K562 (cell line): ENCODE data around the gene TM9SF4. TPM values are rescaled to one million over a fixed set of nuclear protein-coding genes. Genes with fewer than 3 reads are reported as not detected.
A peak's percentile ranks its signal among the peaks of the same experiment; 100 is the strongest.

Source experiments
- ATAC-seq: fragments of 200-7000 bp; cut with Tn5 transposase; 3 replicates; pipeline ENCODE4 v1.9.1; 2020; ENCODE audit warnings: moderate library complexity
- BruUV-seq: library from RNA; stranded (reverse); fragments of 400-500 nt; replicated peaks from 2 replicates; lab custom pipeline; 2021; lab: Mats Ljungman, UMichigan
- CTCF ChIA-PET: fragments of 300-600 bp; formaldehyde crosslinking; extraction: SDS; loops from one replicate; lab custom pipeline; 2021; ENCODE audit warnings: low intra/inter-chr PET ratio; lab: Yijun Ruan, JAX
- POLR2A ChIA-PET: fragments of 300-600, 350-650 bp; sonication (Branson Sonifier 250); formaldehyde crosslinking; extraction: SDS; loops from one replicate; lab custom pipeline; 2021; ENCODE audit warnings: antibody characterized with exemption, inconsistent platforms; lab: Yijun Ruan, JAX
- DNase-seq, 4 experiments: peaks; one replicate each; pipeline versions ENCODE4 v3.0.0 to v3.0.0-alpha.2; 2011 to 2018; ENCODE audit warnings: low spot score in 3 of 4, mixed read lengths in 3 of 4; ENCODE audit errors: extremely low read depth in 1 of 4
- FAIRE-seq: peaks from 2 replicates; lab custom pipeline; 2011; peaks lifted over from hg19 to GRCh38; lab: Jason Lieb, UNC
- H2AFZ ChIP-seq: 2 replicates; pipeline ENCODE4 v1.6.0; 2011; ENCODE audit warnings: low read depth, low read length, control low read depth, inconsistent platforms
- H3K27ac ChIP-seq: fragments of 200-600 bp; 3 replicates; pipeline ENCODE4 v1.8.0; 2011; ENCODE audit warnings: low read depth, mild to moderate bottlenecking, control low read depth, inconsistent platforms, low read length, moderate library complexity, mixed read lengths; ENCODE audit errors: extremely low read depth
- H3K27me3 ChIP-seq, 2 experiments: fragments of 300-600 bp in 1 of 2; 2 replicates in 1 of 2; 3 replicates in 1 of 2; pipeline versions ENCODE4 v1.6.0 to v1.8.0; 2011; ENCODE audit warnings: inconsistent platforms in 2 of 2, low read length in 2 of 2, mild to moderate bottlenecking in 1 of 2, mixed read lengths in 1 of 2, moderate library complexity in 1 of 2; ENCODE audit not compliant: control insufficient read depth in 2 of 2, insufficient read depth in 2 of 2
- H3K36me3 ChIP-seq: fragments of 300-600 bp; 3 replicates; pipeline ENCODE4 v1.8.0; 2011; ENCODE audit warnings: mild to moderate bottlenecking, low read length, inconsistent platforms; ENCODE audit not compliant: control insufficient read depth, insufficient read depth
- H3K4me1 ChIP-seq, 2 experiments: fragments of 200-600 bp in 1 of 2; replicated peaks in 1 of 2; 2 replicates in 1 of 2; 3 replicates in 1 of 2; pipeline versions ENCODE4 v1.5.1 to v1.8.0; 2011; ENCODE audit warnings: inconsistent platforms in 2 of 2, low read length in 2 of 2, mild to moderate bottlenecking in 1 of 2, mixed read lengths in 1 of 2, moderate library complexity in 1 of 2; ENCODE audit not compliant: control insufficient read depth in 2 of 2, insufficient read depth in 2 of 2
- H3K4me2 ChIP-seq: 2 replicates; pipeline ENCODE4 v1.6.1; 2011; ENCODE audit warnings: low read length, control low read depth, inconsistent platforms, mixed read lengths; ENCODE audit not compliant: insufficient read depth
- H3K4me3 ChIP-seq: fragments of 200-600 bp; sonication (generic), shearing (Covaris generic); 2 replicates; pipeline ENCODE4 v1.5.1; 2016; ENCODE audit warnings: control low read depth, inconsistent platforms
- H3K79me2 ChIP-seq: fragments of 200-600 bp; 3 replicates; pipeline ENCODE4 v1.8.0; 2011; ENCODE audit warnings: low read length, inconsistent platforms; ENCODE audit not compliant: control insufficient read depth, insufficient read depth
- H3K9ac ChIP-seq, 2 experiments: 2 replicates each; pipeline versions ENCODE4 v1.6.0 to v1.6.1; 2011; ENCODE audit warnings: low read depth in 2 of 2, low read length in 2 of 2, control low read depth in 1 of 2, inconsistent platforms in 1 of 2, mild to moderate bottlenecking in 1 of 2, mixed read lengths in 1 of 2; ENCODE audit not compliant: insufficient read depth in 1 of 2
- H3K9me1 ChIP-seq: one replicate; pipeline ENCODE4 v1.6.0; 2011; ENCODE audit warnings: inconsistent platforms, mild to moderate bottlenecking, low read length, moderate library complexity; ENCODE audit not compliant: control insufficient read depth, insufficient read depth
- H3K9me3 ChIP-seq: replicated peaks from 2 replicates; pipeline ENCODE4 v1.5.1; 2011; ENCODE audit warnings: low read depth, low read length, inconsistent platforms; ENCODE audit not compliant: control insufficient read depth, insufficient read depth
- H4K20me1 ChIP-seq: replicated peaks from 2 replicates; pipeline ENCODE4 v1.6.1; 2011; ENCODE audit warnings: low read length, inconsistent platforms, mixed read lengths; ENCODE audit not compliant: control insufficient read depth, insufficient read depth
- ADNP ChIP-seq: fragments of 200-800 bp; sonication (Bioruptor generic); IDR thresholded peaks from 2 replicates; pipeline ENCODE4 v1.6.1; 2016; ENCODE audit warnings: missing genetic modification characterization, missing compliant biosample characterization
- BRF1 ChIP-seq: IDR thresholded peaks from 3 replicates; pipeline ENCODE4 v1.6.1; 2011; ENCODE audit warnings: borderline replicate concordance, mild to moderate bottlenecking; ENCODE audit not compliant: insufficient read length; ENCODE audit errors: extremely low read depth
- CREB3 ChIP-seq: fragments of 450-650 bp; conservative IDR thresholded peaks from 2 replicates; pipeline ENCODE4 v1.6.1; 2016; ENCODE audit warnings: missing genetic modification characterization, low read depth, mild to moderate bottlenecking, missing compliant biosample characterization, moderate library complexity
- DIDO1 ChIP-seq: fragments of 450-650 bp; IDR thresholded peaks from 2 replicates; pipeline ENCODE4 v1.6.1; 2016; ENCODE audit warnings: low read depth, missing biosample characterization, missing genetic modification characterization
- HDGF ChIP-seq: fragments of 450-650 bp; IDR thresholded peaks from 2 replicates; pipeline ENCODE4 v1.6.1; 2016
- LARP7 ChIP-seq: fragments of 450-650 bp; IDR thresholded peaks from 2 replicates; pipeline ENCODE4 v1.6.1; 2016
- MCM2 ChIP-seq: fragments of 450-650 bp; IDR thresholded peaks from 2 replicates; pipeline ENCODE4 v1.6.1; 2017; ENCODE audit warnings: low read depth, mild to moderate bottlenecking
- NFIC ChIP-seq: fragments of 450-650 bp; IDR thresholded peaks from 2 replicates; pipeline ENCODE4 v1.6.1; 2017; ENCODE audit warnings: mild to moderate bottlenecking, inconsistent platforms
- RBM25 ChIP-seq: fragments of 200-400 bp; formaldehyde crosslinking; IDR thresholded peaks from 2 replicates; pipeline ENCODE4 v1.6.1; 2018; ENCODE audit warnings: low read length, low read depth, moderate library complexity; ENCODE audit not compliant: severe bottlenecking
- STAT5A ChIP-seq: IDR thresholded peaks from 2 replicates; pipeline ENCODE4 v1.6.1; 2012; ENCODE audit warnings: low read length, inconsistent platforms, borderline replicate concordance
- WGBS: fragments of 100-300 bp; shearing (Covaris generic); methylation state at CpG from one replicate; pipeline ENCODE4 v1.1.6; 2016; ENCODE audit warnings: low coverage, mixed read lengths; ENCODE audit not compliant: insufficient coverage; ENCODE audit errors: missing lambda C conversion rate; 5-methylcytosine and 5-hydroxymethylcytosine counted together
- in situ Hi-C: fragments of 300-500 bp; cut with MboI; formaldehyde crosslinking; loops from 4 replicates; pipeline ENCODE4 v1.15.0; 2018; ENCODE audit warnings: inconsistent platforms, mixed read lengths
- intact Hi-C: fragments of 100-400 bp; cut with micrococcal nuclease; formaldehyde crosslinking; loops from 2 replicates; pipeline ENCODE4 v1.14.2; 2022
- polyA plus RNA-seq, 8 experiments: library from polyadenylated mRNA; depleted of rRNA in 4 of 8; stranded (reverse) in 5 of 8; unstranded in 3 of 8; fragments of >200 nt; fragmentation: Nextera tagmentation in 2 of 8; fragmentation: Illumina TruSeq in 1 of 8; extraction: Ambion mirVana in 2 of 8; extraction: Trizol in 1 of 8; gene quantifications; 2 replicates each; pipeline versions ENCODE4 v1.2.1 to v1.2.3, GENCODE V29; 2011 to 2014; ENCODE audit warnings: inconsistent platforms in 1 of 8, missing spikeins in 1 of 8
- total RNA-seq, 7 experiments: library from RNA; depleted of rRNA in 6 of 7; stranded (reverse); fragments of >200 nt in 6 of 7; fragmentation: Illumina TruSeq in 2 of 7; extraction: Trizol in 2 of 7; gene quantifications; 2 replicates each; pipeline versions ENCODE4 v1.2.1 to v1.2.3, GENCODE V29; 2011 to 2021; ENCODE audit warnings: low replicate concordance in 1 of 7
- TF ChIP-seq, protein P1 (sequence below): fragments of 450-650 bp; IDR thresholded peaks from 2 replicates; pipeline ENCODE4 v1.6.1; 2017; ENCODE audit warnings: mild to moderate bottlenecking, moderate library complexity

TM9SF4 gene
- total and polyA plus RNA-seq, 9 of the 15 experiments (the other 6 are each of a cell fraction or from before 2014, with no cell fraction given), result 14.5 to 46.3 (median 26.9) TPM

DNA sequence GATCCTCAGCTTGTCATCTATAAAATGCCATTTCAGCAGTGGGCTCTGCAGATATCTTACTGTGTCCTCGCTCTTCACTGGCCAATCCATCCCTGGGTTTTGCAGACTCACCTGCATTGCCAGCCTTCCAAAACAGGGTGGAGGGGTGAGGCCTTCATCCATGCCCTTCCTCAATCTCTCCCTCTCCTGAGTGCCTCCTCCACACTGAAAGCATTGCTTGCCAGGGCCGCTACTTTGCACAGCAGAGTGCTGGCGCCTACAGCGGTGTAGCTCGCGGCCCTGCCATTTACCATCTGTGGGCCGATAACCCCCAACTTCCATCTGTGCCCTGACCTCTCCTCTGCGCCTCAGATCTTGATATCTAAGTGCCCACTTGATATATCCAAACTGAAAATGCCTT lies 29.4 kb downstream of the TM9SF4 start (continued):
- TF ChIP-seq MCM2, result no peak
- TF ChIP-seq STAT5A, result no peak

- H3K9me1 ChIP-seq, result no peaks in the 10 kb centered on the region
- H3K9ac ChIP-seq, result no peak overlapping the region
- H3K4me3 ChIP-seq, result no peak overlapping the region
- no TSS peak for BruUV-seq
- POLR2A ChIA-PET, result no interaction called here
- no peak overlapping the region for H3K4me2 ChIP-seq
- H3K27ac ChIP-seq, result no peak overlapping the region
- peaks cover 92% of the 10 kb centered on the region for H3K36me3 ChIP-seq
- no peak overlapping the region for H2AFZ ChIP-seq
- FAIRE-seq, result no peak
- peak; percentile 42; the same call in 1 of the 2 replicates for TF ChIP-seq NFIC
- TF ChIP-seq ADNP (tag), result no peak
- no peak for TF ChIP-seq HDGF
- H3K79me2 ChIP-seq, result no peaks in the 10 kb centered on the region
- no peaks in the 10 kb centered on the region for H3K9me3 ChIP-seq
- H3K27me3 ChIP-seq, result no peaks in the 10 kb centered on the region
- H4K20me1 ChIP-seq, result 0 out of 2 replicates have a peak, but pooled peaks cover 7% of the 10 kb centered on the region
- intact Hi-C loops (no loop called here), in situ Hi-C loops (no loop called here)
- WGBS, result 90% methylated on average over 3 of the region's 3 CpGs
- no peaks in the 10 kb centered on the region for H3K4me1 ChIP-seq
- ATAC-seq, result no peak
- CTCF ChIA-PET, result no interaction called here
- no peak for DNase-seq
These were observed 30.4 kb downstream of the TM9SF4 start for GRCh38 chr20:32139947-32140346.

GRCh38 chr20:32140603-32141002 lies 31.1 kb downstream of the TM9SF4 start:
- intact Hi-C loops (no loop called here), in situ Hi-C loops (no loop called here)
- TF ChIP-seq CREB3 (no peak), LARP7 (no peak), BRF1 (no peak), DIDO1 (tag) (no peak), RBM25 (peak; percentile 36)
- TF ChIP-seq, protein P1, sequence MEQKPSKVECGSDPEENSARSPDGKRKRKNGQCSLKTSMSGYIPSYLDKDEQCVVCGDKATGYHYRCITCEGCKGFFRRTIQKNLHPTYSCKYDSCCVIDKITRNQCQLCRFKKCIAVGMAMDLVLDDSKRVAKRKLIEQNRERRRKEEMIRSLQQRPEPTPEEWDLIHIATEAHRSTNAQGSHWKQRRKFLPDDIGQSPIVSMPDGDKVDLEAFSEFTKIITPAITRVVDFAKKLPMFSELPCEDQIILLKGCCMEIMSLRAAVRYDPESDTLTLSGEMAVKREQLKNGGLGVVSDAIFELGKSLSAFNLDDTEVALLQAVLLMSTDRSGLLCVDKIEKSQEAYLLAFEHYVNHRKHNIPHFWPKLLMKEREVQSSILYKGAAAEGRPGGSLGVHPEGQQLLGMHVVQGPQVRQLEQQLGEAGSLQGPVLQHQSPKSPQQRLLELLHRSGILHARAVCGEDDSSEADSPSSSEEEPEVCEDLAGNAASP, result no peak
- Histone ChIP-seq H3K4me3 (no peak overlapping the region), H3K4me2 (no peak overlapping the region), H2AFZ (no peak overlapping the region), H3K9ac (no peak overlapping the region), H3K27ac (no peak overlapping the region), H3K9me3 (no peaks in the 10 kb centered on the region), H3K4me1 (no peaks in the 10 kb centered on the region), H3K79me2 (no peaks in the 10 kb centered on the region), H4K20me1 (0 out of 2 replicates have a peak, but pooled peaks cover 3% of the 10 kb centered on the region), H3K36me3 (peaks cover 92% of the 10 kb centered on the region), H3K9me1 (no peaks in the 10 kb centered on the region), H3K27me3 (no peaks in the 10 kb centered on the region)
- BruUV-seq, result no TSS peak
- 87% methylated on average over 4 of the region's 4 CpGs for WGBS
- ATAC-seq, result no peak
- DNase-seq, result no peak
- FAIRE-seq, result no peak
- CTCF ChIA-PET, result no interaction called here
- POLR2A ChIA-PET, result no interaction called here
